IMR-90 (cell line): ENCODE data around the gene ZNF512. TPM values are rescaled to one million over a fixed set of nuclear protein-coding genes. Genes with fewer than 3 reads are reported as not detected.

Source experiments
- ATAC-seq: fragments of 200-7000 bp; cut with Tn5 transposase; 2 replicates; pipeline ENCODE4 v1.9.1; 2020; ENCODE audit warnings: low read depth, mild to moderate bottlenecking, moderate library complexity
- BruUV-seq: library from RNA; stranded (reverse); fragments of 400-500 nt; replicated peaks from 2 replicates; lab custom pipeline; 2021; lab: Mats Ljungman, UMichigan
- CTCF ChIA-PET: fragments of 300-600 bp; formaldehyde crosslinking; extraction: SDS; loops from one replicate; lab custom pipeline; 2021; ENCODE audit warnings: antibody characterized with exemption; lab: Yijun Ruan, JAX
- POLR2A ChIA-PET: fragments of 300-600 bp; sonication (Branson Sonifier 250); formaldehyde crosslinking; loops from one replicate; lab custom pipeline; 2022; ENCODE audit warnings: antibody characterized with exemption; ENCODE audit not compliant: unreplicated experiment; lab: Charles Lee
- DNase-seq: peaks from one replicate; pipeline ENCODE4 v3.0.0; 2013
- H2AFZ ChIP-seq: replicated peaks from 2 replicates; pipeline ENCODE3; 2013; ENCODE audit warnings: low read length, mild to moderate bottlenecking; ENCODE audit not compliant: poor library complexity
- H2AK5ac ChIP-seq: 2 replicates; pipeline ENCODE4 v1.6.1; 2013; ENCODE audit warnings: low read depth, low read length, inconsistent platforms
- H2AK9ac ChIP-seq: replicated peaks from 2 replicates; pipeline ENCODE3; 2013; ENCODE audit warnings: mild to moderate bottlenecking, low read depth, low read length, moderate library complexity; ENCODE audit not compliant: poor library complexity
- H2BK120ac ChIP-seq: 2 replicates; pipeline ENCODE4 v1.6.1; 2013; ENCODE audit warnings: low read depth, low read length, inconsistent platforms
- H2BK15ac ChIP-seq: 3 replicates; pipeline ENCODE4 v1.6.1; 2013; ENCODE audit warnings: low read depth, low read length, inconsistent platforms
- H2BK20ac ChIP-seq: 2 replicates; pipeline ENCODE4 v1.6.1; 2013; ENCODE audit warnings: low read depth, mild to moderate bottlenecking, inconsistent platforms, low read length, moderate library complexity
- H2BK5ac ChIP-seq: 2 replicates; pipeline ENCODE4 v1.6.1; 2013; ENCODE audit warnings: mild to moderate bottlenecking, low read depth, low read length, inconsistent platforms; ENCODE audit not compliant: poor library complexity, severe bottlenecking
- H3K14ac ChIP-seq: replicated peaks from 2 replicates; pipeline ENCODE4 v1.6.1; 2013; ENCODE audit warnings: low read depth, low read length, inconsistent platforms
- H3K18ac ChIP-seq: 2 replicates; pipeline ENCODE4 v1.6.1; 2013; ENCODE audit warnings: low read depth, low read length, control low read depth
- H3K23ac ChIP-seq: 2 replicates; pipeline ENCODE4 v1.6.1; 2013; ENCODE audit warnings: low read depth, low read length, inconsistent platforms
- H3K27ac ChIP-seq: 2 replicates; pipeline ENCODE4 v1.5.1; 2013; ENCODE audit warnings: mild to moderate bottlenecking, control low read depth, low read length; ENCODE audit not compliant: insufficient read depth
- H3K27me3 ChIP-seq: 2 replicates; pipeline ENCODE4 v1.6.1; 2013; ENCODE audit warnings: low read length; ENCODE audit not compliant: control insufficient read depth, insufficient read depth
- H3K36me3 ChIP-seq: 2 replicates; pipeline ENCODE4 v1.6.1; 2013; ENCODE audit warnings: low read length, mixed read lengths; ENCODE audit not compliant: control insufficient read depth, insufficient read depth
- H3K4ac ChIP-seq: 2 replicates; pipeline ENCODE4 v1.6.1; 2013; ENCODE audit warnings: low read depth, low read length, inconsistent platforms
- H3K4me1 ChIP-seq: 2 replicates; pipeline ENCODE4 v1.6.1; 2013; ENCODE audit warnings: low read length, mixed read lengths; ENCODE audit not compliant: control insufficient read depth, insufficient read depth
- H3K4me2 ChIP-seq: 2 replicates; pipeline ENCODE4 v1.6.1; 2013; ENCODE audit warnings: low read depth, mild to moderate bottlenecking, control low read depth, low read length, moderate library complexity
- H3K4me3 ChIP-seq: 2 replicates; pipeline ENCODE4 v1.5.1; 2013; ENCODE audit warnings: low read depth, mild to moderate bottlenecking, control low read depth, low read length, moderate library complexity; ENCODE audit not compliant: insufficient read depth
- H3K56ac ChIP-seq: 2 replicates; pipeline ENCODE4 v1.6.1; 2013; ENCODE audit warnings: low read length, inconsistent platforms; ENCODE audit not compliant: insufficient read depth; ENCODE audit errors: extremely low read depth
- H3K79me1 ChIP-seq, 2 experiments: 2 replicates each; pipeline ENCODE4 v1.6.1; 2013; ENCODE audit warnings: low read length in 2 of 2, inconsistent platforms in 1 of 2, low read depth in 1 of 2
- H3K9ac ChIP-seq: 2 replicates; pipeline ENCODE4 v1.6.1; 2013; ENCODE audit warnings: low read depth, low read length, control low read depth
- H3K9me1 ChIP-seq: 2 replicates; pipeline ENCODE4 v1.6.1; 2013; ENCODE audit warnings: low read length, inconsistent platforms; ENCODE audit not compliant: insufficient read depth
- H3K9me3 ChIP-seq: 2 replicates; pipeline ENCODE4 v1.6.1; 2013; ENCODE audit warnings: low read length; ENCODE audit not compliant: control insufficient read depth, insufficient read depth
- H4K20me1 ChIP-seq: 2 replicates; pipeline ENCODE4 v1.6.1; 2013; ENCODE audit warnings: low read length, inconsistent platforms; ENCODE audit not compliant: insufficient read depth
- H4K5ac ChIP-seq: 2 replicates; pipeline ENCODE4 v1.6.1; 2013; ENCODE audit warnings: mild to moderate bottlenecking, low read depth, low read length, control low read depth
- H4K8ac ChIP-seq, 2 experiments: 2 replicates each; pipeline ENCODE4 v1.6.1; 2013; ENCODE audit warnings: low read depth in 2 of 2, low read length in 2 of 2, control low read depth in 1 of 2, inconsistent platforms in 1 of 2
- H4K91ac ChIP-seq: 2 replicates; pipeline ENCODE4 v1.6.1; 2013; ENCODE audit warnings: low read depth, low read length, inconsistent platforms; ENCODE audit not compliant: insufficient read depth
- FOS ChIP-seq: fragments of 150-350 bp; IDR thresholded peaks from 2 replicates; pipeline ENCODE4 v1.6.1; 2016; ENCODE audit warnings: low read depth, low read length
- MAFK ChIP-seq: IDR thresholded peaks from 2 replicates; pipeline ENCODE4 v1.6.1; 2012; ENCODE audit warnings: low read depth, low read length, improper control_type of control experiment
- MXI1 ChIP-seq: IDR thresholded peaks from 2 replicates; pipeline ENCODE4 v1.6.1; 2012; ENCODE audit warnings: low read depth, mild to moderate bottlenecking, low read length, moderate library complexity, borderline replicate concordance
- NFE2L2 ChIP-seq: fragments of 150-350 bp; IDR thresholded peaks from 2 replicates; pipeline ENCODE4 v1.6.1; 2016; ENCODE audit warnings: low read depth, mild to moderate bottlenecking, low read length
- RCOR1 ChIP-seq: IDR thresholded peaks from 2 replicates; pipeline ENCODE4 v1.6.1; 2012; ENCODE audit warnings: mild to moderate bottlenecking, low read length, improper control_type of control experiment; ENCODE audit not compliant: insufficient replicate concordance
- WGBS, 2 experiments: methylation state at CpG; one replicate each; pipeline versions ENCODE4 v1.1.5 to v1.1.7; 2013; ENCODE audit warnings: missing lambda C conversion rate in 2 of 2; ENCODE audit not compliant: insufficient read length in 1 of 2; ENCODE audit errors: extremely low coverage in 2 of 2; 5-methylcytosine and 5-hydroxymethylcytosine counted together
- dilution Hi-C: fragments of 300-500 bp; cut with HindIII; formaldehyde crosslinking; loops from one replicate; pipeline ENCODE4 v1.14.3; 2018; ENCODE audit warnings: low sequenced_read_pairs; ENCODE audit not compliant: unreplicated experiment
- in situ Hi-C: fragments of 300-500 bp; cut with MboI; formaldehyde crosslinking; loops from 3 replicates; pipeline ENCODE4 v1.14.3; 2019; ENCODE audit warnings: low sequenced_read_pairs, inconsistent platforms, mixed read lengths
- intact Hi-C: fragments of 100-400 bp; cut with micrococcal nuclease; formaldehyde crosslinking; loops from 2 replicates; pipeline ENCODE4 v1.10.0; 2022
- polyA plus RNA-seq, 3 experiments: library from polyadenylated mRNA; depleted of rRNA; stranded (reverse); fragments of >200 nt; gene quantifications; 2 replicates each; pipeline ENCODE4 v1.2.3, GENCODE V29; 2012; ENCODE audit warnings: low replicate concordance in 1 of 3
- total RNA-seq: library from RNA; depleted of rRNA; stranded (reverse); fragments of >200 nt; gene quantifications from 2 replicates; pipeline ENCODE4 v1.2.3, GENCODE V29; 2012
- TF ChIP-seq, protein P1 (sequence below): fragments of 150-350 bp; IDR thresholded peaks from 2 replicates; pipeline ENCODE4 v1.6.1; 2016; ENCODE audit warnings: low read depth, mild to moderate bottlenecking, low read length, moderate library complexity, borderline replicate concordance

Gene ZNF512
- total and polyA plus RNA-seq, 2 of the 4 experiments (the other 2 are of a cell fraction): 25.8 to 56.5 TPM

DNA sequence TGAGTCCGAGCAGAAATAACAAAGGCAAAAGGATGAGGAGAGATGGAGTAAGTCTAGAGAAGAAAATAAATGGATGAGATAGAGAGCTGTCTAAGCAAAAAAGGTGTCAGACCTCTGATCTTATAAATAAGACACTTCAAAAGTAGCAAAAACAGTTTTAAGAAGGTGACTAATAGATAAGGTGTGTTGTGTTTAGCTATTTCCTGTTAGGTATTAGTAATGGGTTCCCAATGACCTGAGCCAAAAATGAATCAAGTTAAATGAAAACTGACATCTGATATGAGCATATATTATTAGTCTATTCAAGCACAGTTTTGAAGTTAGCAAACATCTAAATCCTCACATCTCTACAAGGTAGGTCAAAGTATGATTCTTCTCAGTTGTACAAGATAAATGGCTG, 69.9 kb downstream of the ZNF512 start:
- ChIA-PET POLR2A (no interaction called here), CTCF (no interaction called here)
- H3K27me3 ChIP-seq: no peaks in the 10 kb centered on the region
- H3K79me1 ChIP-seq: peaks cover 5 to 7% of the 10 kb centered on the region in 2 experiments; a peak in 2 of 4 replicates
- no peak overlapping the region for H2BK120ac ChIP-seq
- ATAC-seq (no peak), DNase-seq (no peak)
- H4K5ac ChIP-seq: no peak overlapping the region
- intact Hi-C loops: no loop called here
- H3K36me3 ChIP-seq: peaks cover 50% of the 10 kb centered on the region
- H2AK9ac ChIP-seq: no peak overlapping the region
- H3K9me3 ChIP-seq: no peaks in the 10 kb centered on the region
- H2BK5ac ChIP-seq: no peak overlapping the region
- H3K4ac ChIP-seq: no peak overlapping the region
- no peaks in the 10 kb centered on the region; the same call in 1 of the 2 replicates for H3K4me1 ChIP-seq
- dilution Hi-C loops: no loop called here
- peaks cover 4% of the 10 kb centered on the region; the same call in 1 of the 2 replicates for H4K20me1 ChIP-seq
- no peak overlapping the region for H3K4me2 ChIP-seq
- no peak overlapping the region for H3K18ac ChIP-seq
- H2BK15ac ChIP-seq: no peak overlapping the region
- H2BK20ac ChIP-seq: no peak overlapping the region
- H2AFZ ChIP-seq: no peak overlapping the region
- no peak overlapping the region for H3K23ac ChIP-seq
- BruUV-seq: no TSS peak
- H3K9me1 ChIP-seq: peaks cover 5% of the 10 kb centered on the region
- H3K4me3 ChIP-seq: no peak overlapping the region
- H3K56ac ChIP-seq: no peak overlapping the region
- in situ Hi-C loops: no loop called here
- H3K27ac ChIP-seq: no peak overlapping the region
- H2AK5ac ChIP-seq: no peak overlapping the region
- H3K14ac ChIP-seq: no peak overlapping the region
- H3K9ac ChIP-seq: no peak overlapping the region
- WGBS, 2 experiments: no CpG with 5 or more reads among the region's 1 CpG
- TF ChIP-seq RCOR1 (no peak), FOS (no peak), NFE2L2 (no peak), MXI1 (no peak), MAFK (no peak)
- TF ChIP-seq, protein P1, sequence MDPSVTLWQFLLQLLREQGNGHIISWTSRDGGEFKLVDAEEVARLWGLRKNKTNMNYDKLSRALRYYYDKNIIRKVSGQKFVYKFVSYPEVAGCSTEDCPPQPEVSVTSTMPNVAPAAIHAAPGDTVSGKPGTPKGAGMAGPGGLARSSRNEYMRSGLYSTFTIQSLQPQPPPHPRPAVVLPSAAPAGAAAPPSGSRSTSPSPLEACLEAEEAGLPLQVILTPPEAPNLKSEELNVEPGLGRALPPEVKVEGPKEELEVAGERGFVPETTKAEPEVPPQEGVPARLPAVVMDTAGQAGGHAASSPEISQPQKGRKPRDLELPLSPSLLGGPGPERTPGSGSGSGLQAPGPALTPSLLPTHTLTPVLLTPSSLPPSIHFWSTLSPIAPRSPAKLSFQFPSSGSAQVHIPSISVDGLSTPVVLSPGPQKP: no peak
- H4K8ac ChIP-seq: no peak overlapping the region
- H4K91ac ChIP-seq: no peak overlapping the region
